NOMO-1 treated with dmso at 0.1 percent for 144 hours (cell line): Measurements from ENCODE around the gene TMEM260.
"Not testable (repeated sequence)": the region's sequence is repeated elsewhere in the genome, so short reads cannot be mapped to it uniquely, and the experiment has no call there.

ENCODE experiments used
- DNase-seq: peaks from one replicate; lab custom pipeline; 2025; ENCODE audit not compliant: unreplicated experiment; lab: John Stamatoyannopoulos, UW

Gene TMEM260

DNA sequence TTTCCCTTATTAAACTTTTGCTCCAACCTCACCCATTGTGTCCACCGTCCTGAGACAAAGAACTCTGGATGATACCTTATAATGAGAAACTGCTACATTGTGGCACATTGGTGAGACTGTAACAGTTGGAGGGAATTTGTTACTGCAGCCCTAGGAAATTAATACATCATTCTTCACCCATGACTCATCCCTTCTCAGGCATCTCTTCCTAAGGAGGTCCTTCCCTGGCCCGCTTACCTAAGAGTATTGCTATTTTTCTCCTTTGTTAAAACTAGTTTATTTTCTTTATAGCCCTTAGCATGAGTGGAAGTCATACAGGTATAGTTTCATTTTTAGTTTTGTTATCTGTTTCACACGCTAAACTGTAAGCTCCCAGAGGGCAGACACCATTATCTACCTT, 87.1 kb downstream of the TMEM260 start:
- DNase-seq, result no peak

DNA sequence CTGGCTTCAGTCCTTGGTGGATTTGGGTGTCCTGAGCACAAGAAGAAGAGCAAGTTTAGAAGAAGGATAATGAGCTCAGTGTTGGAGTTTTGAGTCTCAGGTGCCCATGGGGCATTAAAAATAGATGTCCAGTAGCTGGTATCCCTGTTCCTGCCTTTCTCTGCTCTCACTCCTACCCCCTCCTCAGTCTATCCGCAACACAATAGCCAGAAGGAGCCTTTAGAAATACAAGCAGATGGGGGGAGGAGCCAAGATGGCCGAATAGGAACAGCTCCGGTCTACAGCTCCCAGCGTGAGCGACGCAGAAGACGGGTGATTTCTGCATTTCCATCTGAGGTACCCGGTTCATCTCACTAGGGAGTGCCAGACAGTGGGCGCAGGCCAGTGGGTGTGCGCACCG, 87.7 kb downstream of the TMEM260 start:
- DNase-seq, result not testable (repeated sequence)

DNA sequence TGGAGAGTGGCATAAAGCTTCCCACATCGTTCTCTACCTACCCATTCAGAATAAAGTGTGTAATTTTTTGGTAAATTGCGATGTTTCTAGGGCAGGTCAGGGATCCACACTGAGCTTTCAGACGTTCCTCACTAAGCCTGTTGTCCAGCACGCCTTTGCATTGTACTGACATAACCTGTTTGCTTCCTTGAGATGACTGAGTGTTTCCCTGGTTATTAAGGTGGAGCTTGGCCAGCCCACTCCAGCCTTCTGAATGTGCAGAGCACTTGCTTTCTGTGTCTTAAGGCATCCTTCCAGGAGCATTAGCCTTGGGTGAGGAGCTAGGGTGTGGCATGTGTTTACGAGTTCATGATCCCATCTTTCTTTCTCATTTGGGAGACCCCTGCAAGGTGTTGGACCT, 96.4 kb downstream of the TMEM260 start:
- DNase-seq, result no peak

DNA sequence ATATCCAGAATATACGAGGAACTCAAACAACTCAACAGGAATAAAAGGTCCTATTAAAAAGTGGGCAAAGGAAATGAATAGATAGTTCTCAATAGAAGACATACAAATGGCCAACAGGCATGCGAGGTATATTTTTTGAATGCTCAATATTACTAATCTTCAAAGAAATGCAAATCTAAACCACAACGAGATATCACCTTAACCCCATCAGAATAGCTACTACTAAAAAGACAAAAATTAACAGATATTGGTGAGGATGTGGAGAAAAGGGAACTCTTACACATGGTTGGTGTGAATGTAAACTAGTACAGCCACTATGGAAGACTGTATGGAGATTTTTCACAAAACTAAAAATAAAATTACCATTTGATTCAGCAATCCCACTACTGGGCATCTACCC, 99.2 kb downstream of the TMEM260 start:
- no peak for DNase-seq

DNA sequence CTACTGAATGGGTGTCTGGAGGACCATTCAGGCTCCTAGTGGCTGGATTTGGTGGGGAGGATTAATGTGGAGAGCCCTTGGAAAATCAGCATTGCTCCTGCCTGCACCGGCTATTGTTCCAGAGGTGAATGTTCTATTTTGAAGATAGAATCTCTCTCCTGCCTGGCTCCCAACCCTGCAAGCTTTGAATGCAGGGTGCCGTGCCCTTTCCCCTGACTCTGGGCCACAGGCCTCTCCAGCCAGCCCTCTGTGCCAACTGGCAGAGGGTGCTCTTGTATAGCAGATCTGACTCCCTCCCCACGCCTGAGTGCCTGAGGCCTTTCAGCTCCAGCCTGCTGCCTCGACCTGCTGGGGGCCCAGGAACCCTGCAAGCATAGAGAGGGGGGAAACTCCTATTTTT, 106.8 kb downstream of the TMEM260 start:
- no peak for DNase-seq

DNA sequence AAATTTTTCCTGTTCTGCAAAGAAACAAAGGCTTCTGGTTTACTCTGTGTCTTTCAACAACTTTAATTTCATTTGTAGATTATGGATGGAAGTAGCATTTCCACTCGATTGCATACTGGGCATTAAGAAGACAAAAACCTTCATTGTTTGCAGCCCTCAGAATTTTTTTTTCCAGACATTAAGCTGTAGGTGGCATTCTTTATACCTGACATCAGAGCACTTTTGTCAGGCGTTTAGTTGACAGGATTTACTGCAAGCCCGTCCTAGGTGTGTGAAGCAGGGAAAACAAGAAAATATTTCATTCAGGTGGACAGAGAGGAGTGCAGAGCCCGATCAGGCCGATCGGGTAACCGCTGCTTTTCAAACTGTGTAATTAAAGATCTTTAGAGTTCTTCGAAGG, 107.5 kb downstream of the TMEM260 start:
- no peak for DNase-seq

DNA sequence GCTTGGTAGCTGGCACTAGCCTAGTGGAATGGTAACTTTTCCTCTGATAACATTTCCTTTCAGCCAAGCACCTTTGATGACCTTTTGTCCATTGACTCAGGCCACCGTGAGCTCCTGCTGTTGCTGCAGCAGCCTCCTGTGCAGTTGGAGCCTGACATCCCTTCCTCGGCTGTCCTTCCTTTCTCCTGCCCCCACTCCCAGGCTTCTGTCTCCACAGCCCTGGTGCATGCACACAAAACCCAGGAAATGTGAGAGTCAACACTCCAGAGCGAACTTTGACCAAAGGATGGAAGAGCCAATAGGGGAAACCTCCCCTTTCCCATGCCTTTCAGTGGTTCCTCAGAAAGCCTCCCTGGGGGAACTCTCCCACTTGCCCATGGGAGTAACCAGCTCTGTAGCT, 115.0 kb downstream of the TMEM260 start:
- no peak for DNase-seq

DNA sequence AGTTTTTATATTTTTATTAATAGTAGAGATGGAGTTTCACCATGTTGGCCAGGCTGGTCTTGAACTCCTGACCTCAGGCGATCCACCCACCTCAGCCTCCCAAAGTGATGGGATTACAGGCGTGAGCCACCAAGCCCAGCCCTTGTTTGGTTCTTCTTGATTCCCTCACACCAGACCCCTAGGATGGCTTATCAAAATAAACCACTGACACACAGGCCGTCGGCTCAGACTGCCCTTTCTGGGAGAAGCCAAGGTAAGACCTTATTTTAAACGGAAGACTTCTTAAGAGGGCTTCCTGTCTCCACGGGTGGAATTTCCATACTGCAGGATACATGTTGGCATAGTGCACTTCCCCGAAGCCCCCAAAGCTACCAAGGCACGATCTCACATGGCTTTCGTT, 115.6 kb downstream of the TMEM260 start:
- DNase-seq, result not testable (repeated sequence)
